GM08714 (cell line): Measurements from ENCODE around the gene S100A4.

Experiments
- H3K4me3 ChIP-seq: fragments of 200-500 bp; sonication (Bioruptor generic); 2 replicates; pipeline ENCODE4 v1.5.1; 2014; ENCODE audit warnings: mild to moderate bottlenecking, low read length, inconsistent platforms
- ZNF274 ChIP-seq: IDR thresholded peaks from 2 replicates; pipeline ENCODE4 v1.6.1; 2012; ENCODE audit warnings: mild to moderate bottlenecking, low read depth, low read length

S100A4 gene

GRCh38 chr1:153560771-153561465 is 15.3 kb upstream of the S100A4 start:
- TF ChIP-seq ZNF274 = no peak
- no peak overlapping the region for H3K4me3 ChIP-seq

DNA sequence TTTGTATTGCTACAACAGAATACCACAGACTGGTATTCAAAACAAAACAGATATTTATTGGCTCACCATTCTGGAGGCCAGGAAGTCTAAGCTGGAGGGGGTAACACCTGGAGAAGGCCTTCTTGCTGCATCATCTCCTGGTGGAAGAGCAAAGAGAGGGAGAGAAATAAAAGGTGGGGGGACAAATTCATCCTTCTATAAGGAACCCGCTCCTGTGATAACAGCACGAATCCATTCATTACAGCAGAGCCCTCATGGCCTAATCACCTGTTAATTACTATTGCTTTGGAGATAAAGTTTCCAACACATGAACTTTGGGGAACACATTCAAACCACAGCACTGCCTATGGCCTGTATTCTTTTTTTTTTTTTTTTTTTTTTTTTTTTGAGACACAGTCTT is 14.6 kb upstream of the S100A4 start:
- no peak for TF ChIP-seq ZNF274
- H3K4me3 ChIP-seq = no peak overlapping the region

GRCh38 chr1:153557877-153558276 is 12.3 kb upstream of the S100A4 start:
- no peak overlapping the region for H3K4me3 ChIP-seq
- TF ChIP-seq ZNF274 = no peak

DNA sequence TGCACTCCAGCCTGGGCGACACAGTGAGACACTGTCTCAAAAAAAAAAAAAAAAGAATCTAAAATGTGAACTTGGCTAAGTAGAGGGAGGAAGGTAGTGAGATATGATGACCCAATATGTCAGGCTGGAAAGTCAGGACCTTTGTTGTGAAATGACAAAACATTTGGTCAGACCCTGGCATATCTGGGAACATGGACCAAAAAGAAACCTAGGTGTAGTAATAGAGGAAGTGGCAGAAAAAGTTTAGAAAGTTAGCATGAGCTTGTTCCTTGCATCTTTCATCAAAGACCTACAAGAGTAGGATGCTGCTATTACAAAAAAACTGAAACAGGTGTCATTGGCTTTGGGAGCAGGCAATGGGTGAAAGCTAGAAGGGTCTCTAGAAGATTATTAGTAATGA is 10.7 kb upstream of the S100A4 start:
- no peak overlapping the region for H3K4me3 ChIP-seq
- TF ChIP-seq ZNF274 = no peak

DNA sequence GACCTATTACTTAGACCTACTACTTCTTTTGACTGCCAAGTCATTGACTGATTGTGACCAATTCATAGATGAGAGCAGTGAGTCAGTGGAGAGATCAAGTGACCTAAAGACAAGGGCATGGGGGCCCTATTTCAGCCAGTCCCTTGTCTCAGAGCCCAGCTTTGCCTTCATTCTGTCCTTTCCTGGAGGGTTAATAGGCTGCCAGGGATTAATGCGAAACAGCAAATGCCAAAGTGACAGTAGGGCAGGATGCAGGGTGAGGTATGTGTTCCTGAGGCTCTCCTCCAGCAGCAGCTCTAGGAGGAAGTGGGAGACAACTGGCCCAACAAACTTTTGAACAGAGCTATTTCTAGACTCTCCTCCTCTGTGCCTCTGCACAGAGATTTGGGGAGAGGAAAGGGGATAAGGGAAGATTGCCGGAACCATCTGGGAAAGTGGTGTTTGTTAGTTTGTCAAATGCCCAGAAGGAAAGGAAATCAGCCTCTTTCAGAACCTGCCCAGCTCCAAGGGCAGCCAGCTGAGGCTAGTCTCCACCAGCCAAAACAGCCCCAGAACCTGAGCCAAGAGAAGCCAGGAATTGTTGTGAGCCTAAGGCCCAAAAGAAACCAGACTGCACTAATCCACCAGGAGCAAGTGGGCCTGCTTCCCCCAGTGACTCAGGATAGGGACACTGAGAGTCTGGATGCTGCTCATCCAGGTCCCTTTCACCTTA is 8.4 kb upstream of the S100A4 start:
- H3K4me3 ChIP-seq = no peak overlapping the region
- no peak for TF ChIP-seq ZNF274

DNA sequence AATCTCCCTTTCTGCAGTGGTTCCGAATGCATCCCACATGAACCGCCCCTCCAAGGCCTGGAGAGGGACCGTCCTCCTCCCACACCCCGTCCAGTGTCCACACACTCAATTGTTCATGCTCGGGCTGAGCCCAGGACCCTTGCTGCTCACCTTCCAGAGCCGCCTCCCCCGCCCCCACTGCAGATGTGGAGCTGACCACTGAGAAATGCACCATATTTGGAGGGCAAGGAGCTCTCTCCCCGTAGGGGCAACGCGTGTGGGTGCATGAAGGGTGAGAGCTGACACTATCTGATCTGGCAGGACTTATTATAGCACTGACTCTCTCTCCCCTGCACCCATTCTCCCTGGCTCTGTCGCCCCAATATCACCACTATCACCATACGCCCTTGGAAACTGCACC is 7.5 kb upstream of the S100A4 start:
- TF ChIP-seq ZNF274 = no peak
- H3K4me3 ChIP-seq = no peak overlapping the region

DNA sequence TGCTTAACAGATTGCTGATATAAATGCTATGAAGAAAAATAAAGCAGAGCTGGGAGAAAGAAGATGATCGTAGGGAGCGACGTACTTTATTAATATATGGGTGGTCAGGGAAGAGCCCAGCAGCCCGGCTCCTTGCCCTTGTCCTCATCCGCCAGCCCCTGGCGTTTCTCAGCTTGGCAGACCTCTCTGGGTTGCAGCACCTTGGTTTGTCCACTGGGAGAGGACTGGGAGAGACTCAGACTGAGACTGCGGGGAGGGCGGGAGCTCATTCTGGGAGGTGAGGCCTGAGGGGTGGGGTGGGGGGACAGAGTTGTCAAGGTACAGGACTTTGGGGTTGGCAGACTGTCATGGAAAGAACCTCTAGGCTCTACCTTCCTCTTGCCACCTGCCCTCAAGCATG is 6.7 kb upstream of the S100A4 start:
- TF ChIP-seq ZNF274 = no peak
- no peak overlapping the region for H3K4me3 ChIP-seq

DNA sequence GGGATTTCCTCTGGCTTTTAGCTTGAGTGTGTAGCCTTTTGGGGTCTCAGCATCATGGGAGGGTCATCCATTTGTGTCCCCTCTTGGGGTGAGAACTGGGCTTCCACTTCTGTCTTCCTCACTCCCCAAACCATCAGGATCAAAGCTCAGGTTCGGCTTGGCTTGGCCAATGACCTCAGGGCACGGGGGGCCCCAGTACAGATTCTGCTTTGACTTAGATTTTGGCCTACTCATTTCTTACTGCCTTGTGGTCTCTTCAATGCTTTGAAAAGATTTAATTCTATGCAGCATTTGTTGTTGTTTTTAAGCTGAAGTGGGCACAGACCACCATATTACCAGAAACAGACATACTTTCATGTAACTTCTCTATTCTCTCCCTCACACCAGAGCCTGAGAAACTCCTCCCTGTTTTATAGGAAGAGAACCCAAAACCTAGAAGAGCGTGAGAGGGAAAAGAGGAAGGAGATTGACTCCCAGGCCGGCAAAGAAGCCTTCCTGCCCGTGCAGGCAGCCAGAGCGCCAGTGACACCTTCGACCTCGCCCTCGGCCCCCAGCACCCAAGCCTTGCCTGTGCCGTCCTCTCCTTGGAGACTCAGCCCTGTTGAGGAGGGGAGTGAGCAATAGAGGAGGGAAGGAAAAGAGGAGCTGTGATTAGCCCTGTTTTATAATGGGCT is 5.4 kb upstream of the S100A4 start:
- no peak for TF ChIP-seq ZNF274
- H3K4me3 ChIP-seq = no peak overlapping the region

- H3K4me3 ChIP-seq = no peak overlapping the region
- no peak for TF ChIP-seq ZNF274
These were observed 4.8 kb upstream of the S100A4 start for GRCh38 chr1:153550398-153550758.

DNA sequence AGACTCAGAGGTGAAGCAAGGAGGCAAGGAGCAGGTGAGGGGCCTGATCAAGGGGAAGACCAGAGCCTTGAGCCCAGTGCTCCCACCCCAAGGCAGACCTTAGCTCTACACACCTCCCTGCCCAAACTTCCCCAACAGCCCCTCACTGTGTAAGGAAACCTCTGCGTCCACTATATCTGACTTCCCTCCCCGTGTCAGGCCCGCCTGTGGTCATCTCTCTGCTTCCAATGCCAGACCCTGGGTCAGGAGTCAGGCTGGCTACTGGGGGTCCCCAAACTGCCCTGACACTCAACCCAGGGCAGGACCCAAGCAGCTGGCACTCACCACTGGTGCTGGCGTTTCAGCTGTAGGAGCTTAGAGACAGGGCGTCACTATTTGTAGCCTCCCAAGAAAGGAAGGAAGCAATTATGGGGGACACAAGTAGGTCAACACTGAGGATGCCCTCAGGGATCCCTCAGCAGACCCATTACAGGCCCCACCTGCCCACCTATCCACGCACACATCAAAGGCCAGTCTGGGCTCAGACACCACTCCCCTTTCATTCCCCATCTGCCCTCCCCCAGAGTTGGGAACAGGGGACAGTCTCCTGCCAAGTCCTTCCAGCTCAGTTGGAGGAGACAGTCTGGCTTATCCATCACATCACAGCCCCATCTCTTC is 4.3 kb upstream of the S100A4 start:
- TF ChIP-seq ZNF274 = no peak
- H3K4me3 ChIP-seq = no peak overlapping the region

DNA sequence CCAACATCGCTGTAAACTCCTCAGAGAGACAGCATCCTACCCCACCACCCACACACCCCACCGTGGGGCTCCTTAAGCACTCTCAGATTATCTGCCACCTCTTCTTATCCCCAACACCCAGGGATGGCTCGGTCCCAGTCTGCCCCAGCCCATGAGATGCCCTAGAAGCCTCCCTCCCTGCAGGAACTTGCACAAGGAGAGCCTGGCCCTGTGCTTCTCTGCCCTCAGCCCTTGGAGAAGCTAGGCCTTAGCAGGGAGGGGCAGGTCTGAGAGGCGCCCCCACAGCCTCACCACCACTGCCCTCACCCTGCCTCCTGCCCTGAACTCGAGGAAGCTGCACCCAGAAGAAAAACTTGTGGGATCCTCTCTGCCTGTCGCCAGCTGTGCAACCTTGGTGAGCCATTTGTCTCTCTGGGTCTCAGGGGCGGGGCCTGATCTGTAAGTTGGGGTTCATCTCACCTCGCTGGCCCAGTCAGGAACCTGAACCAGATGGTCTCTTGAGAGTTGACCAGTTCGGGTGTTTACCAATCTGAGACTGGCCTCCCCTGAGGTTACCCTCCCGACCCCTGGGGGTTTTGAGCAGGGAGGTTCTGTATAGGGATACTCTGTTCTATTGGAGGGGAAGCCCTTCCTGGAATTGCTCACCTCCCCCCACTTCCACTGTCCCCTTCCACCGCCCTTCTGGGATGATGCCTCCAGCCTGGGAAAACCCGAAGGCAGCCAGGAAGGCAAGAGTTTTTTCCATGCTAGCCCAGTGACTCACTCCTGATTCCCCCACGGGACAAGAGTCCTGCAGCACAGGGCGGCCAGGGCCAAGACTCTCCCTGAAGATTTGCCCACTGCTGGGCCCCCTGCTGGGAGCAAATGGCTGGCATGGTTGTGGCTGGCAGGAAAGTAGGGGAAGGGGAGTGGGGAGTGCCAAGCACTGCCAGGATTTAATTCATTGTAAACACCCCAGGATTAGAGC is 3.4 kb upstream of the S100A4 start, which contains the start of gene S100A3:
Gene S100A3 (minus strand): TSS at position 537 of the 967 bp plus-strand sequence. CDS start 773 bp downstream, outside the sequence.
- H3K4me3 ChIP-seq = no peak within 1 kb of the TSS
- TF ChIP-seq ZNF274 = no peak

DNA sequence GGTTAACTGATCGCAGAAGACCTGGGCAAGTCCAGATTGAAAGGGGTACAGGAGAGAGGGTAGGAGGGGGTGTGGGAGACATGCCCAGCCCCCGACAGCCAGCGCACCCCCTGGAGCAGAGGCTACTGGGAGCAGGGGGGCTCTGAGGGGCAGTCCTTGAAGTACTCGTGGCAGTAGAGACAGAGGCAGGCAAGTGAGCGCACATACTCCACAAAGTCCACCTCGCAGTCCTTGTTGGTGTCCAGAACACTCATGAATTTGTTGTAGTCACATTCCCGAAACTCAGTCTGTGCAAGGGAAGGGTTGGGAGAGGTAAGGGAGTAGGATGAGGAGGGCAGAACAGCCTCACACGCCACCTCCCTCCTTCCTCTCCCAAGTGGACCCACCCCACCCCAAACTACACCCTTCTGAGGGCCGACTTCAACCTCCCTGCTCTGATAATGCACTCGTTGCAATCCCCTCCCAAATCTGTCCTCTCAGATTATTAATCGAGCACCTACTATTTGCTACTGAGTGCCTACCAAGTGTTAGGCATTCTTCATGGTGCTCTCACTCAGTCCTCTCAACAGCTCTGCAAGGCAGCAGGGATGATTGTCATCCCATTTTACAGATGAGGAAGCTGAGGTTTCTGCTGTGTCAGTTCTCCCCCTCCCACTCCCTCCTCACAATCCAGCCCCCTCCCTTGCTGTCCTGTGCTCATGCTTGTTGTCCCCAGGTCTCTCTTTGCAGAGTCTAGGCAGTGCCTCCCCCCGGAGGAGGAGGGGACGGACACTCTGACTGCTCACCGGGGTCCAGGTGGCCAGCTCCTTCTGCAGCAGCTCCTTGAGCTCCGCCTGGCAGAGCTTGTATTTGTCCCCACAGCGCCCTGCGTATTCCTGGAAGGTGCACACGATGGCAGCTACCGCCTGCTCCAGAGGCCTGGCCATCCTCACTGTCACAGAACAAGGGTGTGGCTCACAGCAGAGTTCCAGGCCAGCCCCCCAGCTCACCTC is 2.2 kb upstream of the S100A4 start:
- H3K4me3 ChIP-seq = no peak overlapping the region
- TF ChIP-seq ZNF274 = no peak
